AG09319 (cell line): ENCODE measurements around the gene IDUA.
"Not testable (repeated sequence)": the region's sequence is repeated elsewhere in the genome, so short reads cannot be mapped to it uniquely, and the experiment has no call there.

ENCODE experiments used
- DNase-seq: peaks from one replicate; pipeline ENCODE4 v3.0.0-alpha.2; 2010; ENCODE audit warnings: low read depth; ENCODE audit errors: extremely low read depth
- CTCF ChIP-seq: IDR thresholded peaks from 2 replicates; pipeline ENCODE4 v1.5.1; 2011; ENCODE audit warnings: low read depth, mild to moderate bottlenecking, inconsistent platforms, low read length, moderate library complexity

IDUA gene

GRCh38 chr4:986879-987623, at the start of gene IDUA:
IDUA (plus strand) TSS chr4:987044; CDS start chr4:987085, 41 bp downstream.
- TF ChIP-seq CTCF = peak; percentile 45
- no peak for DNase-seq

GRCh38 chr4:939508-939907, 47.3 kb upstream of the IDUA start:
- not testable (repeated sequence) for DNase-seq

GRCh38 chr4:945274-946102, 41.4 kb upstream of the IDUA start:
- no peak for TF ChIP-seq CTCF
- no peak for DNase-seq

- no peak for DNase-seq
- TF ChIP-seq CTCF = no peak
Measured at GRCh38 chr4:946103-946450, 40.8 kb upstream of the IDUA start.

GRCh38 chr4:946517-947471, 40.0 kb upstream of the IDUA start:
- no peak for TF ChIP-seq CTCF
- DNase-seq = no peak

GRCh38 chr4:947491-947971, 39.3 kb upstream of the IDUA start:
- TF ChIP-seq CTCF = no peak

More at GRCh38 chr4:947491-947971, 39.3 kb upstream of the IDUA start:
- DNase-seq = no peak
